ENCODE measurements around the gene PARVA. TPM values are rescaled to one million over a fixed set of nuclear protein-coding genes. Genes with fewer than 3 reads are reported as not detected.
A peak's percentile ranks its signal among the peaks of the same experiment; 100 is the strongest.

PARVA gene
- total RNA-seq, 1 donor from 2014 or later = 75.4 TPM

- no peaks in the 10 kb centered on the region for H3K9me3 ChIP-seq (replicated peaks)
- TF ChIP-seq CTCF (IDR thresholded peaks at IDR 0.05; ENCODE audit: borderline replicate concordance) = no peak
- intact Hi-C loops (cut with micrococcal nuclease) = no loop called here
- H3K36me3 ChIP-seq = peaks cover 24% of the 10 kb centered on the region
- no peak overlapping the region for H3K27ac ChIP-seq (replicated peaks)
- H3K4me3 ChIP-seq = no peak overlapping the region
- H3K27me3 ChIP-seq (ENCODE audit: low read depth) = no peaks in the 10 kb centered on the region
- peaks cover 19% of the 10 kb centered on the region for H3K4me1 ChIP-seq
- DNase-seq = peak; percentile 40
These were observed 147.5 kb downstream of the PARVA start for GRCh38 chr11:12524865-12525264.

GRCh38 chr11:12525466-12526055 is 148.2 kb downstream of the PARVA start:
- intact Hi-C loops (cut with micrococcal nuclease) = no loop called here
- no peaks in the 10 kb centered on the region for H3K27me3 ChIP-seq (ENCODE audit: low read depth)
- H3K36me3 ChIP-seq = peaks cover 24% of the 10 kb centered on the region
- H3K27ac ChIP-seq (replicated peaks) = no peak overlapping the region
- no peak for TF ChIP-seq CTCF (IDR thresholded peaks at IDR 0.05; ENCODE audit: borderline replicate concordance)
- no peaks in the 10 kb centered on the region for H3K9me3 ChIP-seq (replicated peaks)
- DNase-seq = no peak
- no peak overlapping the region for H3K4me3 ChIP-seq
- peaks cover 19% of the 10 kb centered on the region for H3K4me1 ChIP-seq

- peaks cover 24% of the 10 kb centered on the region for H3K36me3 ChIP-seq
- H3K9me3 ChIP-seq (replicated peaks) = no peaks in the 10 kb centered on the region
- peaks cover 19% of the 10 kb centered on the region for H3K4me1 ChIP-seq
- H3K27ac ChIP-seq (replicated peaks) = no peak overlapping the region
- DNase-seq = no peak
- no peak for TF ChIP-seq CTCF (IDR thresholded peaks at IDR 0.05; ENCODE audit: borderline replicate concordance)
- intact Hi-C loops (cut with micrococcal nuclease) = no loop called here
- no peaks in the 10 kb centered on the region for H3K27me3 ChIP-seq (ENCODE audit: low read depth)
- no peak overlapping the region for H3K4me3 ChIP-seq
These were observed 149.4 kb downstream of the PARVA start for GRCh38 chr11:12526789-12527188.

- DNase-seq = no peak
- intact Hi-C loops (cut with micrococcal nuclease) = no loop called here
- Histone ChIP-seq H3K4me1 (peaks cover 7% of the 10 kb centered on the region), H3K27ac (replicated peaks) (no peak overlapping the region), H3K27me3 (ENCODE audit: low read depth) (no peaks in the 10 kb centered on the region), H3K4me3 (no peak overlapping the region), H3K9me3 (replicated peaks) (no peaks in the 10 kb centered on the region), H3K36me3 (peaks cover 32% of the 10 kb centered on the region)
- TF ChIP-seq CTCF (IDR thresholded peaks at IDR 0.05; ENCODE audit: borderline replicate concordance) = no peak
These were observed 151.1 kb downstream of the PARVA start for GRCh38 chr11:12528487-12528886.

- no peaks in the 10 kb centered on the region for H3K27me3 ChIP-seq (ENCODE audit: low read depth)
- H3K36me3 ChIP-seq = peaks cover 32% of the 10 kb centered on the region
- H3K4me3 ChIP-seq = no peak overlapping the region
- H3K4me1 ChIP-seq = peaks cover 2% of the 10 kb centered on the region
- TF ChIP-seq CTCF (IDR thresholded peaks at IDR 0.05; ENCODE audit: borderline replicate concordance) = no peak
- H3K27ac ChIP-seq (replicated peaks) = no peak overlapping the region
- intact Hi-C loops (cut with micrococcal nuclease) = no loop called here
- DNase-seq = no peak
- H3K9me3 ChIP-seq (replicated peaks) = no peaks in the 10 kb centered on the region
These were observed 151.7 kb downstream of the PARVA start for GRCh38 chr11:12529041-12529440.
